GM12864 (cell line): ENCODE results near the gene ARHGAP22.

ENCODE experiments used
- DNase-seq: peaks from one replicate; pipeline ENCODE4 v3.0.0-alpha.2; 2011; ENCODE audit warnings: low read depth
- H3K4me3 ChIP-seq: 2 replicates; pipeline ENCODE4 v1.5.1; 2011; ENCODE audit warnings: mild to moderate bottlenecking, low read depth, low read length, control low read depth
- CTCF ChIP-seq: IDR thresholded peaks from 2 replicates; pipeline ENCODE4 v1.5.1; 2011; ENCODE audit warnings: low read depth, mild to moderate bottlenecking, moderate library complexity, low read length, control low read depth, inconsistent platforms; ENCODE audit errors: missing control alignments

Gene ARHGAP22

GRCh38 chr10:48575901-48576300 is 29.0 kb downstream of the ARHGAP22 start:
- no peak overlapping the region for H3K4me3 ChIP-seq
- TF ChIP-seq CTCF = no peak
- DNase-seq = no peak

GRCh38 chr10:48574817-48575380 is 30.0 kb downstream of the ARHGAP22 start:
- TF ChIP-seq CTCF = no peak
- no peak overlapping the region for H3K4me3 ChIP-seq

GRCh38 chr10:48574322-48574796 is 30.5 kb downstream of the ARHGAP22 start:
- no peak for TF ChIP-seq CTCF
- no peak for DNase-seq
- H3K4me3 ChIP-seq = no peak overlapping the region

More at GRCh38 chr10:48574817-48575380, 30.0 kb downstream of the ARHGAP22 start:
- DNase-seq = no peak

GRCh38 chr10:48573045-48573444 is 31.8 kb downstream of the ARHGAP22 start:
- H3K4me3 ChIP-seq = no peak overlapping the region
- no peak for DNase-seq
- no peak for TF ChIP-seq CTCF

GRCh38 chr10:48572414-48572813 is 32.5 kb downstream of the ARHGAP22 start:
- H3K4me3 ChIP-seq = no peak overlapping the region
- TF ChIP-seq CTCF = no peak
- DNase-seq = no peak

GRCh38 chr10:48568546-48568945 is 36.3 kb downstream of the ARHGAP22 start:
- no peak overlapping the region for H3K4me3 ChIP-seq
- no peak for TF ChIP-seq CTCF
- DNase-seq = no peak

- TF ChIP-seq CTCF = no peak
- DNase-seq = no peak
- no peak overlapping the region for H3K4me3 ChIP-seq
These were observed 36.7 kb downstream of the ARHGAP22 start for GRCh38 chr10:48568131-48568530.
